ENCODE results near the gene PRMT7.

DNA sequence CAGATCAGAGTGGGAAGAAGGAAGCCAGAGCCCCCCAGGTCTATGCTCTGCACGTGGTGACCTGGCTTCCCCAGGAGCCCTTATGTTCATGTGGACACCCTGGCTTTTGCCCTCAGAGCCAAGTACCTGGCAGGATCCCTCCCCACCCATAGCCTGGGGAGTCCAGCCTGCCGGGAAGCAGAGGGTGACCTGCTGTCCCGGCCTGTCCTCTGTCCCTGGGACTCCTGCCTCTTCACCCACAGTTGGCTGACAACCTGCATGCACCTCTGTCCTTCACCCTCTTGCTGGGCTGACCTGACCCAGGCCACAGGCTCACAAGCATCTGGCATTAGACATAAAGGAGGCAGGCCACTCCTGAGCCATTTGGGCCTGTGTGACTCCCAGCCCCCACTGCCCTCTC lies 77.3 kb downstream of the PRMT7 start:
- TF ChIP-seq, protein P1, sequence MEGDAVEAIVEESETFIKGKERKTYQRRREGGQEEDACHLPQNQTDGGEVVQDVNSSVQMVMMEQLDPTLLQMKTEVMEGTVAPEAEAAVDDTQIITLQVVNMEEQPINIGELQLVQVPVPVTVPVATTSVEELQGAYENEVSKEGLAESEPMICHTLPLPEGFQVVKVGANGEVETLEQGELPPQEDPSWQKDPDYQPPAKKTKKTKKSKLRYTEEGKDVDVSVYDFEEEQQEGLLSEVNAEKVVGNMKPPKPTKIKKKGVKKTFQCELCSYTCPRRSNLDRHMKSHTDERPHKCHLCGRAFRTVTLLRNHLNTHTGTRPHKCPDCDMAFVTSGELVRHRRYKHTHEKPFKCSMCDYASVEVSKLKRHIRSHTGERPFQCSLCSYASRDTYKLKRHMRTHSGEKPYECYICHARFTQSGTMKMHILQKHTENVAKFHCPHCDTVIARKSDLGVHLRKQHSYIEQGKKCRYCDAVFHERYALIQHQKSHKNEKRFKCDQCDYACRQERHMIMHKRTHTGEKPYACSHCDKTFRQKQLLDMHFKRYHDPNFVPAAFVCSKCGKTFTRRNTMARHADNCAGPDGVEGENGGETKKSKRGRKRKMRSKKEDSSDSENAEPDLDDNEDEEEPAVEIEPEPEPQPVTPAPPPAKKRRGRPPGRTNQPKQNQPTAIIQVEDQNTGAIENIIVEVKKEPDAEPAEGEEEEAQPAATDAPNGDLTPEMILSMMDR (conservative IDR thresholded peaks at IDR 0.05), result no peak
- no peak for TF ChIP-seq EZH2 (IDR thresholded peaks at IDR 0.05; ENCODE audit: low read depth)
